NB4 (cell line): ENCODE data around the gene STPG4.

Experiments
- MYC ChIP-seq: IDR thresholded peaks from 2 replicates; pipeline ENCODE4 v1.6.1; 2011; ENCODE audit warnings: low read depth, low read length
- POLR2A ChIP-seq: IDR thresholded peaks from 2 replicates; pipeline ENCODE4 v1.6.1; 2011; ENCODE audit warnings: mild to moderate bottlenecking; ENCODE audit not compliant: insufficient read length; ENCODE audit errors: extremely low read depth
- TF ChIP-seq, protein P1 (sequence below): IDR thresholded peaks from one replicate; pipeline ENCODE4 v1.5.1; 2012; ENCODE audit warnings: low read depth, low read length
- TF ChIP-seq, protein P2 (sequence below): IDR thresholded peaks from 2 replicates; pipeline ENCODE4 v1.6.1; 2011; ENCODE audit warnings: low read depth, low read length

DNA sequence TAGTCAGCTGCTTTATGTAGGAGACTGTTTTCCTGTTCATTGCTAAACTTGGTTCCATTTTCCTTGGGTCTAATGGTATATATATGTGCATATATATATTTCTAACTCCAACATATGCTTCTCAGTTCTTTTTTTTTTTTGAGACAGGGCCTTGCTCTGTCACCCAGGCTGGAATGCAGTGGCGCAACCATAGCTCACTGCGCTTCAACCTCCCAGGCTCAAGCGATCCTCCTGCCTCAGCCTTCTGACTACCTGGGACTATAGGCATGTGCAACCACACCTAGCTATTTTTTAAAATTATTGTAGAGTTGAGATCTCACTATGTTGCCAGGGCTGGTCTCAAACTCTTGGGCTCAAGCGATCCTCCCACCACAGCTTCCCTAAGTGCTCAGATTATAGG lies 22.1 kb downstream of the STPG4 start:
- TF ChIP-seq, protein P1, sequence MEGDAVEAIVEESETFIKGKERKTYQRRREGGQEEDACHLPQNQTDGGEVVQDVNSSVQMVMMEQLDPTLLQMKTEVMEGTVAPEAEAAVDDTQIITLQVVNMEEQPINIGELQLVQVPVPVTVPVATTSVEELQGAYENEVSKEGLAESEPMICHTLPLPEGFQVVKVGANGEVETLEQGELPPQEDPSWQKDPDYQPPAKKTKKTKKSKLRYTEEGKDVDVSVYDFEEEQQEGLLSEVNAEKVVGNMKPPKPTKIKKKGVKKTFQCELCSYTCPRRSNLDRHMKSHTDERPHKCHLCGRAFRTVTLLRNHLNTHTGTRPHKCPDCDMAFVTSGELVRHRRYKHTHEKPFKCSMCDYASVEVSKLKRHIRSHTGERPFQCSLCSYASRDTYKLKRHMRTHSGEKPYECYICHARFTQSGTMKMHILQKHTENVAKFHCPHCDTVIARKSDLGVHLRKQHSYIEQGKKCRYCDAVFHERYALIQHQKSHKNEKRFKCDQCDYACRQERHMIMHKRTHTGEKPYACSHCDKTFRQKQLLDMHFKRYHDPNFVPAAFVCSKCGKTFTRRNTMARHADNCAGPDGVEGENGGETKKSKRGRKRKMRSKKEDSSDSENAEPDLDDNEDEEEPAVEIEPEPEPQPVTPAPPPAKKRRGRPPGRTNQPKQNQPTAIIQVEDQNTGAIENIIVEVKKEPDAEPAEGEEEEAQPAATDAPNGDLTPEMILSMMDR = no peak
- TF ChIP-seq POLR2A (no peak), MYC (no peak)
- TF ChIP-seq, protein P2, sequence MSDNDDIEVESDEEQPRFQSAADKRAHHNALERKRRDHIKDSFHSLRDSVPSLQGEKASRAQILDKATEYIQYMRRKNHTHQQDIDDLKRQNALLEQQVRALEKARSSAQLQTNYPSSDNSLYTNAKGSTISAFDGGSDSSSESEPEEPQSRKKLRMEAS = no peak
